Pons (tissue), 1 donor: ENCODE data around the gene SRP68.
"Not testable (repeated sequence)": the region's sequence is repeated elsewhere in the genome, so short reads cannot be mapped to it uniquely, and the experiment has no call there.

ENCODE experiments used
- DNase-seq: peaks from one replicate; pipeline ENCODE4 v3.0.0-alpha.2; 2016; ENCODE audit warnings: low spot score

Gene SRP68

DNA sequence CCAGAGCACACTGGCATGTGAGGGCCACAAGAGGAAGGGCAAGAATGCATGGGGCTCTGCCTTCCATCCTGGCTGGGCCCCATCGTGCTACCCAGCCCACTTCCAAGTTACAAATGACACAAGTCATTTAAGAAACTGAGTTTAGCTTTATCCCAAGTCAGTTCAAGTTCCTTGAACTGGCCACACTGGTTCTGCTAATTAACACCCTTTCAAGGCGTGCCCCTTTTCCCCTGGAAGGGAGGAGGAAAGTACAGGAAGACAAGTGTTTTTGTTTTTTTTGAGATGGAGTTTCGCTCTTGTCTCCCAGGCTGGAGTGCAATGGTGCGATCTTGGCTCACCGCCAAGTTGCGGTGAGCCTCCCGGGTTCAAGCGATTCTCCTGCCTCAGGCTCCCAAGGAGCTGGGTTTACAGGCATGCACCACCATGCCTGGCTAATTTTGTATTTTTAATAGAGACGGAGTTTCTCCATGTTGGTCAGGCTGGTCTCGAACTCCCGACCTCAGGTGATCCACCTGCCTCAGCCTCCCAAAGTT lies 27.8 kb downstream of the SRP68 start:
- not testable (repeated sequence) for DNase-seq

DNA sequence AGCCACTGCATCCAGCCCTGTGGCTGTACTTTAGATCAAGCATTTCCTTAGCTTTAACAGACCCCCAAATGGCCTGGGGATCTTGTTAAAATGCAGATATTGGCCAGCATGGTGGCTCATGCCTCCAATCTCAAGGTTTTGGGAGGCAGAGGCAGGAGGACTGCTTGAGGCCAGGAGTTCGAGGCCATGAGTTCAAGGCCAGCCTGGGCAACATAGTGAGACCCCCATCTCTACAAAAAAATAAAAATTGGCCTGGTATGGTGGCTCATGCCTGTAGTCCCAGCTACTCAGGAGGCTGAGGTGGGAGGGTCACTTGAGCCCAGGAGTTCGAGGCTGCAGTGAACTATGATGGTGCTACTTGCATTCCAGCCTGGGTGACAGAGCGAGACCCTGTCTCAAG lies 29.4 kb downstream of the SRP68 start:
- not testable (repeated sequence) for DNase-seq

DNA sequence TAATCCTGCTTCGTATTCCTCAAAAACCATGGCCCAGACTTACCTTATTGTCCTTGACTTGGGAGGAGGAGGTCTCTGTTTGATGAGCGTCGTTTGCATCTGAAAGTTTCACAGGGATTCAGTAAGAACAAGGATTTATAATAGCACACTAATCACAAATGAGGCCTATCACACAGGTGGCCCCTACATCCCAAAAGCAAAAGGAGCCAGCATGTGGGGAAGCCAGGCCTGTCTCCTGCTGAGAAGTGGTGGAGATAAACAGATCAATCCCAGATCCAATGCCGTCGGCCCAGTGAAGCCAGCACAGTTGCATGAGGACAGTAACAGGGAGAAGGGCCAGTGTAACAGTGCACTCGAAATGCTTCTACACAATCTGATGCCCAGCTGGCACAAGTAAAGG lies 31.9 kb downstream of the SRP68 start:
- no peak for DNase-seq

DNA sequence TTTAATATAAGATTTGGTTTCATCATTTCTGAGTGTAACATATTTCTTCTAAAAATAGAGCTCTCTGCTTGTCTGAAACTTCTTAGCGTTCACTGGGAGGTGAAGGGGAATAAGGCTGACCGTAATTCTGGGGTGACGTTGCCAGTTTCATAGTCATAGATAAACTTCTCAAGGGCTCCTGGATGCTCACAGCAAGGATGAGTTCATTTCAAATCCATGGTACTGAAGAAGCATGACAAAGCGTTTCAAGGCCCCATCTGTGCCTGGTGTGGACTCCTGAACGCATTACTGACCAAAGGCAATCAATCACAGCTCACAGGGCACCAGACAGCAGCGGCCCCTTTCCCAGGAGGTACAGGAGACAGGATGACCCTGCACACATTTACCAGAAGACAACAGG lies 33.2 kb downstream of the SRP68 start:
- DNase-seq = no peak

DNA sequence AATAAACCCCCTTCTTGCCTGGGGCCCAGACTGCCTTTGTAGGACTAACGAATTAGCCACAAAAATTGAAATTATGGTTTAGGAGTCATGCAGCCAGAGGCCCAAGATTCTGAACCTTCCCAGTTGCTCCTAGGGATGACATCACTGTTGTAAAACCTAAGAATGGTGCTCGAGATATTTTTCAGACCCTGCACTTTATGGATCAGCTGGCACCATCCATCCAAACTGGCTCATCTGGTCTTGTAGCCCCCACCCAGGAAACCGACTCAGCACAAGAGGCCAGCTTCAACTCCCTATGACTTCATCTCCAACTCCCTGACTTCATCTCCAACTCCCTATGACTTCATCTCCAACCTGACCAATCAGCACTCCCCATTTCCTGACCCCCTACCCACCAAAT lies 34.3 kb downstream of the SRP68 start:
- DNase-seq = no peak

DNA sequence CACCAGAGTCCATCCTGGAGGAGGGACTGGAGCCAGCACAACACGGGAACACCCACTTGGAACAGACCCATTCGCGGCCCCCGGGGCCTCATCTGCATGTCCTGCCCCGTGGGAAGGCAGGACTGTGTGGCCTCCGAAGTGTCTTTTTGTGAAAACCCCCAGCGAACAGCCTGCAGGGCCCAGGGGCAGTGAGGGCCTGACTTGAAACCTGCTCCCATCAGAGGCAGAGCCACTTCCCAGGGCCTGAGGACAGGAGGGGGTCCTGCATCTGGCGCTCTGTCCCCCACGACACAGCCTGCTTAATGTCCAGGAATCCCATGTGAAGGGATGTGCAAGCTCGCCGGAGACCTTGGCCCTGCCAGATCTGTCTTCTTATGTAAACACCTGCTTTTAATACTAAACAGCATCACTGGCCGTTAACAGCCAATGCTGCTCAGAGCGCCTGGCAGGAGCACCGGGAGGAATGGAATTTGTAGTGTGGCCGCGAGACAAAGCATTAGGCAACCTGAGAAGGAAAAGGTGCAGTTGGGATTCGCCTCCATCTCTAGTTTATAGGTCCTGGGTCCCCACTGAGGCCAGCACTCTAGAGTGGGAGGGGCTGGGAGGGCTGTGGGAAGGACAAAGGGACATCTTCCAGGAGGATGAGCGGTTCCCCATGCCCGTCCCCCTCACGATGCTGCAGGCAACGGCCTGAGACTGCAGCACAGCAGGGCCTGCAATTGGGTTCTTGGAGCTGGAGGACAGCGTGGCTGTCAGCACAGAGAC lies 35.6 kb downstream of the SRP68 start:
- DNase-seq = no peak

DNA sequence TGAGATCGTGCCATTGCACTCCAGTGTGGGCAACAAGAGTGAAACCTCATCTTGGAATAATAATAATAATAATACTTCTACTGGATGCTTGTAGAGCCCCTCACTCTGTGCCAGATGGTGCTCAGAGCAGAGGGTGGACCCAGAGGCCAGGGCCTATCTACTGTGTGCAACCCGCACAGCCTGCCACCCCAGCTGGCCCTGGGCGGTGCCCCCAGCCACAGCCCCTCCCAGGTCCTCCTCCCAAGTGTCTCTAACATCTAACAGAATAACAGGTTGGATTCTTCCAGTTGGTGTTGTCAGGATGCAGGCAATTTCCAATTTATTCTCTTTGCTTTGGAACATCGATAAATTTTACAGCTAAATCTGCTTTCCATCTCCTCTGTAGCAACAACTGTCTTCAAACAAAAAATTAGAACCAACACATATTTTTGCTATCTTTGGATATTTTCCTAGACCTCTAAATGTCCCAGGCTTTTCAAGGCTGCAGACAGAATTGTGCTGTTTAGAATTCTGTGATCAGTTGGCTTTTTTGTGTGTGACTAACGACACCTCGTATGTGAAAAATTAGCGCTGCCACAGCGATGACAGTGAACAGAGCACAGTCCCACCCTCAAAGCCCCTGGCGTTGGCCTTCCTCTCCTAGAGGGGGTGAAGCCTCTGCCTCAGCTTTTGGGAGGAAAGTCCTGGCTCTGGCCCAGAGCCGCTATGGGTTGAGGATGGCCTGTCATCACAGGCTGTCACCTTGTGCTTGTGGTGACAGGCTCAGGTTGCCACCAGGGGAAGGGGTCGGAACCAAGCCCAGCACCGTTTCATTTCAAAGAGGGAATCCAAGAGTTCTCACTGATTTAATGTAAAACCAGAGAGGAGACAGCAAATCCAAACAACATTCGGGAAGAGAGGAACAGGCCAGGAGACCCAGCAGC lies 37.6 kb downstream of the SRP68 start:
- no peak for DNase-seq

DNA sequence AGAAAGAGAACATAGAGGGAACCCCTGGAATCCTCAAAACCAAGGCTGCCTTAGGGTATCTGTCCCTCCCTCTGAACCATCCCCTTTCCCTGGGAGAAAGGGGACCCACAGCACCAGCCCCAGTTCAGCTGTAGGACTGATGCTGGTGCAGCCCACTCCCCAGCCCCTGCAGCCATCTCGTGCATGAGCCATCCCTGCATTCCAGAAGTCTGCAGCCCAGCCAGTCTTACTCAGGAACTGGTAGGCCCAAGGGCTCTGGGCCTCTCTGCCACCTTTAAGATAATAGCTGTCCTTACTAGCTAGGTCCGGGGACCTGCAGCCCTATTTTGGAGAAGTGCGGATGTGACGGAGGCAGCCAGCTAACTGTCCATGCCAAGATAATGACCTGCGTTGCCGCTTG lies 39.2 kb downstream of the SRP68 start:
- DNase-seq = no peak

DNA sequence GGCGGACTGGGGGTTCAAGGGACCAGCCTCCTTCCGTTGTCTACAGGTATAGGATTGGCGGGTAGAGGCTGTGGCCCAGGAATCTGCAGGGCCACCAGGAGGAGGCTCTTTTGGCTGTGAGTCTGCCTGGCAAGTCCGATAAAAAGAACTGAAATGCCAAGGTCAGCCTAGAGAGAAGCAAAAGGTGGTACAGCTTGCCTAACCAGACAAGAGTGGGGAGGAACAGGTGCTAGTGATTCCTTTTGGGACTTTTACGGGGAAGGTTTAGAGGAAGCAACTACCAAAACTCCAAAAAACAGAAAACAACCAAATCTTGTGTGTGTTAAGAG lies 39.6 kb downstream of the SRP68 start:
- no peak for DNase-seq

DNA sequence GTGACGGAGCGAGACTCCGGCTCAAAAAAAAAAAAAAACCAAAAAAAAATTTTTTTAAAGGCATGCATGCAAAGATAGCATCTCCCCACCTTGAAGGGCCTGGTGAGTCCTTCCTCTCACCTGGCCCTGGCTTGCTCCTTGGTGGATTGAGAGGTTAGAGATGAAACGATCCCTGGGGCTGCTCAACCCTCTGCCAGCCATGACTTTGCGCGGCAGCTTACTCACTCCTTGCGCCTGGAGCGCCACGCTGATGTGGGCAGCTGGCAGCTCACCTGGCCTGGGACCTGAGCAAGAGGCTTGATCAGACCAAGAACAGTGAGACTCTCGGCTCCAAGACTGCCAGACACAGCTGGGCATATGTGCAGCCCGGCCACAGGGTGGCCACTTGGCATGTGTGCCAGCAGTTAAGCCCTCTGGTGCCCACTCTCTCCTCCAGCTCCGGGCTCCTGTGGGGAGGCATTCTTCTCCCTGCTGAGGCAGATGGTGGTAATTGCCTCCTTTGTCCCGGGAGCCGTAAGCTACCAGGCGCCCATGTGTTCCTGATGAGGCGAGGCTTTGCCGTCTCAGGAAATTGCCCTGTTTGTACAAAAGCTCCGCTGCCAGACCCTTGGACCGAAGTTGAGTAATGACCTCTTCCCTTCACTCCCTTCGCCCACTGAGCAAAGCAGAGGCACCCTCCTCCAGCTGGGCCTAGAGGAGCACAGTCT lies 40.1 kb downstream of the SRP68 start:
- no peak for DNase-seq

DNA sequence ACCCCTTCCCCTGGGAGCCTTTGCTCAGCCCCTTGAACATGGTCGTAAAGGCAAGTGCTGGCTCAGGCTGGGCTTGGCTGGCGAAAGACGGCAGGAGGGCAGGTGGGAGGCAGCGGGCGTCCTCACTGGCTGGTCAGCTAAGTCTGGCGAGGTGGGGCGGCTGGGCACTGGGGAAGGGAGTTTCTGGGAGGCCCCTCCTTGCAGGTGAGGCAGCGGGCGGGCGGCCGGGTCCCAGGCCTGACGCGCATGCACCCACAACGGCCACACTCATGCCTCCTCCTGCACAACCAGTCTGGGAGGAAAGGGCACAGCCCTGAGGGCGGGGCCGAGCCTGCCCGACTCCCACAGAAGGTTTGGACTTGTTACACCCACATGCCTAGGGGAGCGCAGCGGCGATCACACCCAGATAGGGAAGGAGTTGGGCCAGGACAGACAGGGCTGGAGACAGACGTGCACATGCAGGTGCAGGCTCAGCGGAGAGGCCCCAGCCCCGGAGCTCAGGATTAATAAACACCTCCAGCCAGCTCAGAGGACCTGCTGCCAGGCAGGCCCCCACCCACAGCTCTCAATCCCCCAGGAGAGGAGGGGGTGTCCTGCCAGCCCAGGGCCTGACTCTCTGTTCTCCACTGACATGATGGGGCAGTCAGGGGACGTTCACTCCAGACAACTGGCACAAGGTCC lies 45.0 kb downstream of the SRP68 start, which contains the start of gene EVPL:
Gene EVPL (minus strand): TSS at position 148 of the 681 bp plus-strand sequence. CDS start 108 bp downstream, at position 40.
- no peak for DNase-seq

DNA sequence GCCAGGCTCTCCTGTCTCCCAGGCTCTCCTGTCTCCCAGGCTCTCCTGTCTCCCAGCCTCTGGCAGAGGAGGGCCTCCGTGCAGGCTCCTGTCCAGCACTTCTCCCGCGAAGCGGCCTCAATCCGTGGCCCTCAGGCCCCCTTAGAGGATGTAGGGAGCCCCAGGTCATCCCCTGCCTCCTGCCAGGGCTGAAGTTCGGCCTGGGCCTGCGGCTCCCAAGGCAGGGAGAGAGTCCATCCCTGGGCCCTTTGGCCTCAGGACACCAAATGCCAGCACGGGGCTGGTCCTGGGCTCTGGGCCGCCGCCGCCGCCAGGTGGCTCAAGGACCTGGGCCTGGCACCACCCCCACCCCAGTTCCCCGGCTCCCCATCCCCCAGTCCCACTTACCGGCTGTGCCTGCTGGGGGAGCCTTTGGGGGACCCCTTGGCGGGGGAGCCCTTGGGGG lies 45.6 kb downstream of the SRP68 start:
- DNase-seq = no peak

DNA sequence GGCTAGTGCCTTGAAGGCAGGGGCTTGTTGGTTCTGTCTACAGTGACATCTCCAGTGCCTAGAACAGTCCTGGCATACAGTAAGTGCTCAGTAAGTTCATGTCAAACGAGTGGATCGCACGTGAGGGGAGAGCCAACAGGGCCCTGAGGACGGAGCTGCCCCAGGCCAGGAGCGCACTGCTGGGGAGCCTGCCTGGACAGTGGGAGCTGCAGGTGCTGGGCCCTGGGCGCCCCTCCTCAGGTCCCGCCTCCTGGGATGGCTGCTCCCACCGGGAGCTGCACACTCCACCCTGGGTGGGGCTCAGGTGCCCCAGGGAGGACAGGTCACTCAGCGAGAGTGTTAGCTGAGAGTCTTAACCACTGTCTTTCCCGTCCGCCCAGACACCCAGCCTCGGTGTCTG lies 47.0 kb downstream of the SRP68 start:
- no peak for DNase-seq

DNA sequence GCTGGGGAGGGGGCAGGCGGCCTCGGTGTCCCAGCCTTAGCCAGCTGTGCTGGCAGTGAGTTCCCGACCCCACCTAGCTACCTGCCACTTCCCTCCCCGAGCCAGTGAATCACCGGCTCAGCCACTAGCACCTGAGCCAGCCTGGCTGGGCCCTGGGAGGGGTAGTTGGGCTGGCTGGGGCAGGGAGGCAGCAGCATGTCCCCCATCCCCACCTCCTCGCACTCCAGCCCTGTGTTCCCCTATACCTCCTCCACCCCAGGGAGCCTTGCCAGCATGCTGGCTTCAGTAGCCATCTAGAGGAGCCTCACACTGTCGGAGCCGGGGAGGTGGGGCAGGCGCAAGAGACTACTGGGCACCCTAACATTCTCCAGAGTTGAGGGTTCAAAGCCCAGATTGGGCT lies 48.0 kb downstream of the SRP68 start:
- DNase-seq = no peak

DNA sequence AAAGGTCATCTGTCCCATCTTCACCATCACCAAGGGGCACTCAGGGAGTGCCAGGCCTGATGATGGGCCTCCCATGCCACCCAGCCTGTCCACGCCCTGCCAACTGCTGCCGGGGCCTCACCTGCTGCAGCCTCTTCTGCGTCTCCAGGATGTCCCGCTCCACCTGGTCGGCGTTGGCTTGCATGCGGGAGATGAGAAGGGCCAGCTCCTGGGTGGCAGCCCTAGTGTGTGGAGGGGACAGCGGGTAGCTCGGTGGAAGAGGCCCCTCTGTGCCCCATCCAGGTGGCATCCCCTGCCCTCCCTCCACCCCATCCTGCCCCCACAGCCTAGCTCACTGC lies 48.4 kb downstream of the SRP68 start:
- DNase-seq = no peak

DNA sequence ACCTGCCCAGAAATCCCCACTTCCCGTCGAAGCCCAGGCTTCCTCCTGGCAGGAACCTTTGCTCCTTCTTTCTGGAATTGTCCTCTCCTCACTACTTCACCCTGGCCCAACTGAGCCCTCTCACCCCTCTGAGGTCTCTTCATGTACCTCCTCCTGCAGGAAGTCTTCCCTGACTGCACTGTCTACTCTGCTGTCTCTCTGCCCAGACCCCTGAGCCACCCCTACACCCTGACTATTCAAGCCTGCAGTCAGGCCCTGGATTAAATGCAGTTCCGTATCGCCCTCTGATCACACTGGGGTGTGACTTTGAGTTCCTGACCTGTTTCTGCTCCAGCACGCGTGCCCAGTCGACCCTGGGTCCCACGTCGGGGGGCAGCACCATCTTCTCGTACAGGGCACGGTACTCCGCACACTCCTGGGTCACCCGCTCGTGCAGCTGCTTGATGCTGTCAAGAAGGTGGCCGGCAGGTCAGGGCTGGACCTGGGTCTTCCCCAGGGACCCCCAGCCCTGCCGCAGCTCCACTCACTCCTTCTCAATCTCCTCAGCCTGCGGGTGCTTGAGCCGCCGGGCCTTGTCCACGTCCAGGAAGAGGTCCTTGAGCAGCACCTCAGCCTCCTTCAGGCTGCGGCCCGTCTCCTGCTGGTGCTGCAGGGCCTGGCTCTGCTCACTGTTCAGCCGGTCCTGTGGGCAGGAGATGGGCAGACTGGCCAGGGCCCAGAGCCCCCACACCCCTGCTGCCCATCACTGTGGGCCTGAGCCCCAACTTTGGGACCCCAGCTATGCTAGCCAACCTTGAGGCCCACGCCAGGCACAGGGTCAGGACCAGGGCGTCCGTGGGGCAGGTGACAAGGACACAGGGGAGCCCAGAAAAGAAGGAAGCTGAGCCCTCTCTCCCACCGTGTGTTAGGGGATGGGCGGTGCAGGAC lies 49.1 kb downstream of the SRP68 start:
- DNase-seq = no peak

DNA sequence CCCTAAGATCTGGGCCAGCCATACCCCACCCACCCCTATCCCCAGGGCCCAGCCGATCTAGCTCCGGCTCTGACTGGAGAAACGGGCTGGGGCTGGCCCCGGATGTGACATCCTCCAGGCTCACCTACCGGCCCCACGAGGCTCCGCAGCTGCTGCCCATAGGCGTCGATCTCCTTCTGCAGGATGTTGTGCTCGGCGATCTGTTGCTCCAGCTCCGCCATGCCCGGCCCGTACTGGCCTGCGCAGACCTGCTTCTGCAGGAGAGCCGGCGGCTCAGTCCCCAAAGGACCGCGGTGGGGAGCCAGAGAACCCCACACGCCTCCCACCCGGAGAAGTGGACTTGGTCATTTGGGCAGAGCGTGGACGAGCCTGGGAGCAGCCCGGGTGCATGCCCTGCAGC lies 50.0 kb downstream of the SRP68 start:
- DNase-seq = no peak

DNA sequence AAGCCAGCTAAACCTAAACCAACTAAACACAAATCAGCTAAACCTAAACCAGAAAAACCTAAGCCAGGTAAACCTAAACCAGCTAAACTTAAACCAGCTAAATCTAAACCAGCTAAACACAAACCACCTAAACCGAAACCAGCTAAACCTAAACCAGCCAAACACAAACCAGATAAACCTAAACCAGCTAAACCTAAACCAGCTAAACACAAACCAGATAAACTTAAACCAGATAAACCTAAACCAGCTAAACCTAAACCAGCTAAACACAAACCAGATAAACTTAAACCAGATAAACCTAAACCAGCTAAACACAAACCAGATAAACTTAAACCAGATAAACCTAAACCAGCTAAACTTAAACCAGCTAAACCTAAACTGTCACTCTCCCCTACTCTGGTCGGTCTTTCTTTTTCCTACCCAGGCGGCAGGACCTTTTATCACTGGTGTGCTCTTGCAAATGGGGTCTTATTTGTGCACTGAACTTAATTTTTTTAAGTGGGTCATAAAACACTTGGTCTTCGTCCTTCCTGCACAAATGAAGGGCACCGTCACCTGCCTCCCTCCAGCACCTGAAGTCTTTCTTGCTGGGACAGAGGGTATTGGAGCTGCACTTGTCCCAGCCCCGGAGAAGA lies 52.4 kb downstream of the SRP68 start:
- DNase-seq = no peak

DNA sequence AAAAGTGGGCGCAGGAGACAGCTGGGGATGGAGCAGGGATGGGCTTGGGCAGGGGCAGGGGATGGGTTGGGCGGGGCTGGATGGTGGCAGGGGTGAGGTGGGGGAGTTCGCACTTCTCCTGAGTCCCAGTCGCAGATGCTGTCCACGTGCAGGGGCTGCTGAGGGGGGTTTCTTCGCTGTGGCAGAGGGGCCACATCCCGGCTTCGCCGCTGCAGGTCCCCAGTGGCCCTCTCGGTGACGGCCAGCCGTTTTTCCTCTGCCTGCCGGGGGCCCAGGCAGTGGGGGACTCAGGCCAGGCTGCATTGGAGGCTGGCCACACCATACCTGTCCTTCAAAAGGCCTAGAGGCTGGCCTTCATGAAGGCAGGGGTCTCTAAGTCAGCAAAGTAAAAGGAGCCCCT lies 53.5 kb downstream of the SRP68 start:
- DNase-seq = no peak

DNA sequence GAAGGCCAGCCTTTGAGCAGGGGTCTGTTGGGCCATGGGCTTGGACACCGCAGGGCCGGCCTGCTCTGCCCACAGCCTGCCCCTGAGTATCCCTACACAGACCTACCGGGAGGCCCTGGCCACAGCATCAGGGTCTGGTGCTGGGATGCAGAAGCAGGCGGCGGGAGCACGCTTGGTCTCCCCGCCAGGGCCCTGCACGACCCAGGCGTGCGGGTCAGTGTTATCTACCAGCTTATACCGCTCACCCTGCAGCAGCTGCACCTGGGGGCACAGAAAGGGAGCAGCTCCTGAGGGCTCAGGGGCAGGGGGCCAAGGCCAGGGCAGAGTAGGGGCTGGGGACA lies 54.0 kb downstream of the SRP68 start:
- DNase-seq = no peak
